Gastroesophageal sphincter (tissue), 3 donors: Measurements from ENCODE around the gene MYOM3.

Experiments used
- CTCF ChIP-seq, 4 experiments: fragments of 200-600 bp in 2 of 4; fragments of 450-650 bp in 2 of 4; sonication (generic) in 1 of 4; IDR thresholded peaks; one replicate each; pipeline ENCODE4 v1.5.1; 2017 to 2019; ENCODE audit warnings: antibody characterized with exemption in 4 of 4, mild to moderate bottlenecking in 2 of 4, moderate library complexity in 2 of 4
- POLR2AphosphoS5 ChIP-seq: sonication (generic); formaldehyde crosslinking; IDR thresholded peaks from one replicate; pipeline ENCODE4 v1.6.1; 2017; ENCODE audit warnings: antibody characterized with exemption

GRCh38 chr1:24092979-24093378 lies 19.0 kb downstream of the MYOM3 start:
- TF ChIP-seq POLR2AphosphoS5 (no peak), CTCF (IDR thresholded peaks at IDR 0.05) (no peak)
